HG03108 (cell line): ENCODE data around the gene ZNF394.
A peak's percentile ranks its signal among the peaks of the same experiment; 100 is the strongest.
"Not testable (repeated sequence)": the region's sequence is repeated elsewhere in the genome, so short reads cannot be mapped to it uniquely, and the experiment has no call there.

Experiments
- ATAC-seq: cut with Tn5 transposase; IDR thresholded peaks from one replicate; pipeline ENCODE4 v1.9.1; 2021; ENCODE audit warnings: moderate library complexity; ENCODE audit not compliant: unreplicated experiment

The ZNF394 gene

DNA sequence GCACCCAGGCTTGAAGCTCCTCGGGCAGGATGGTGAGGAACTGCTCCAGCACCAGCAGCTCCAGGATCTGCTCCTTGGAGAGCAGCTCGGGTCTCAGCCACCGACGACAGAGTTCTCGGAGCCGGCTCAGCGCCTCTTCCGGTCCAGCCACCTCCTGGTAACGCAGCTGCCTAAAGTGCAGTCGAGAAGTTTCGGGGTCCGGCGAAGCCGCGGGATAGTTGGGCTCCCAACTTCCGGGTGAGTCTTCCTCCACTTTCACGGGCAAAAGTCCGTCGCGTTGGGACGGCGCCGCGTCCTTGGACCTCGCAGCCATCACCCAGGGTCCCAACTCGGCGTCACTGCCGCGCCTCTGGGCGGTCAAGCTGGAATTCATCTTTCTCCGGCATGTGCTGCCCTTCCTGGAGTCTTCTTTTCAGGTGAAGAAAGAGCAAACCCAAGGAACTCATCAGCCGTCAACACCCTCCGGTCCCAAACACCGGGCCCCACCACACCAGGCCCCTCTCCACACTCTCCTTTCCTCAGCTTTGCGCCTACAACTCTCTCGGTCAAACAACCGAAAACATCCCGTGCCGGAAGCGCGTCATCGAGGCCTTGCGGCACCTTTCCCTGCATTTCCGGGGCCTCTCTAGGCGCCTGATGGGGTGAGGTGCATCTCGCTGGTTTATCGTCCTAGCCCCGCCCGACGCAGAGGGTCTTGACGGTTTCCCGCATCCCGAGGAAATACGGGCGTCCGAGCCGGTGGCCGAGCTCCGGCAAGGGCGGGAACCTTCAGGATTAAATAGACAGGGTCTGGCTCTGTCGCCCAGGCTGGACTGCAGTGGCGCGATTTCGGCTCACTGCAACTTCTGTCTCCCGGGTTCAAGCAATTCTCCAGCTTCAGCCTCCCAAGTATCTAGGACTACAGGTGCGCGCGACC lies at the start of gene ZNF394:
Gene ZNF394 (minus strand): TSS at position 561 of the 916 bp plus-strand sequence. CDS start 188 bp downstream, at position 373.
- peak; percentile 39 for ATAC-seq

DNA sequence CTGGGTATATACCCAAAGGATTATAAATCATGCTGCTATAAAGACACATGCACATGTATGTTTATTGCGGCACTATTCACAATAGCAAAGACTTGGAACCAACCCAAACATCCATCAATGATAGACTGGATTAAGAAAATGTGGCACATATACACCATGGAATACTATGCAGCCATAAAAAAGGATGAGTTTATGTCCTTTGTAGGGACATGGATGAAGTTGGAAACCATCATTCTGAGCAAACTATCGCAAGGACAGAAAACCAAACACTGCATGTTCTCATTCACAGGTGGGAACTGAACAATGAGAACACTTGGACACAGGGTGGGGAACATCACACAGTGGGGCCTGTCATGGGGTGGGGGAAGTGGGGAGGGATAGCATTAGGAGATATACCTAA lies 49.5 kb upstream of the ZNF394 start:
- ATAC-seq = not testable (repeated sequence)

DNA sequence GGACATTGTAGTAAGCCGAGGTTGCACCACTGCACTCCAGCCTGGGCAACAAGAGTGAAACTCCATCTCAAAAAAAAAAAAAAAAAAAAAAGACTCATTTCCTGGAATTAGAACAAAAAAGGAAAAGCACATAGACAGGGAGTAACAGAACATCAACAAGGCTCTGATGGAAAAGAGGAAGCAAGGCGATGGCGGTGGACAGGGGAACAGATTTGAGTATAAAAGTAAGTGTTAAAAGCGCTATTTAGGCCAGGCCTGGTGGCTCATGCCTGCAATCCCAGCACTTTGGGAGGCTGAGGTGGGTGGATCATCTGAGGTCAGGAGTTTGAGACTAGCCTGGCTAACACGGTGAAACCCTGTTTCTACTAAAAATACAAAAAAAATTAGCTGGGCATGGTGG lies 45.2 kb upstream of the ZNF394 start:
- ATAC-seq = not testable (repeated sequence)

DNA sequence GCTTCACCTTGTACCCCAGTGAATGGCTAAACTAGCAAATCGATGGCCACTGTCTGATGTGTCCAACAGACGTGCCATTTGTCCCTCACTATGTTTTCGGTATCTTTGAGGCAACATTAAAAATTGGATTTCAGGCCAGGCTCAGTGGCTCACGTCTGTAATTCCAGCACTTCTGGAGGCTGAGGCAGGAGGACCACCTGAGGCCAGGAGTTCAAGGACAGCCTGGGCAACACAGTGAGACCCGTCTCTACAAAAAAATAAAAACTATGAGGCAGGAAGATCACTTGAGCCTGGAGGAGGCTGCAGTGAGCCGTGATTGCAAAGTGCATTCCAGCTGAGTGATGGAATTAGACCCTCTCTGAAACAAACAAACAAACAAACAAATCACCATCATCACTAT lies 43.8 kb upstream of the ZNF394 start:
- no peak for ATAC-seq

DNA sequence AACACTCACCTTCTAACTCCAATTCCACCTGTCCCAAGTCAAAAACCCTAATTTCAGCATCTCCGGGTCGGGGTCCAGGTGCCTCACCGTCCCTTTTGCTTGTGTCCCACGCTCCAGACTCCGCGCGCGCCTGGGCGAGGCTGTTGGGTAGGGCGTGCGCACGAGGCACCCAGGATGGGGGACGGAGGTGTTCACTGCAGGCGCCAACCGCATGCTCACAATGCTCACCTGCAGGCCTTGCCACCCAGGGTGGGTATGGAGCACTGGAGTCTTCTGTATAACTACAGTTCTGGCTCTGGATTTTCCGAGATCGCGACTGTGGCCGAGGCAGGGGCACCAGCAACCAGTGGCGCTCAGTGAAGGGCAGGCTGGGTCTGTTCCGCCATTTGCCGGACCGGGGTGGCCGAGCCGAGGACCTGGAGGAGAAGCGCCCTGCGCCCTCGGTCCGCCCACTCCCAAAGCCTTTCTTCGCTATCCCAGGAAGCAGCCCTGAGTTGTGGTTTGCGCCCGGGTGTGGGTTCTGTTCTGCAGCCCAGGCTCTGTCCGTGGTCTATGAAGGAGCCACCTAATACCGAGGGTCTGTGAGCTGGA lies 43.1 kb upstream of the ZNF394 start:
- no peak for ATAC-seq

DNA sequence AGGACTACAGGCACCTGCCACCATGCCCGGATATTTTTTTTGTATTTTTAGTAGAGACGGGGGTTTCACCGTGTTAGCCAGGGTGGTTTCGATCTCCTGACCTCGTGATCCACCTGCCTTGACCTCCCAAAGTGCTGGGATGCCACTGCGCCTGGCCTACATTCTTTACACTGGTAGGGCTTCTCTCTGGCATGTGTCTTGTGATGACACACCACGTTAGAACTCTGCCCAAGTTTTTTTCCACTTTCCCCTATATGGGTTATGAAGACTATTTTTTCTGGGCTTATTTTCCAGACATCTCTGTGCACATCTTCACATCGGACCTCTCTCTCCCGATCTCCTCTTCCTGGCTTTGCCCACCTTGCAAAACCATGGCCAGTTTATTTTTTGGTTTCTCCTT lies 41.1 kb upstream of the ZNF394 start:
- ATAC-seq = no peak

DNA sequence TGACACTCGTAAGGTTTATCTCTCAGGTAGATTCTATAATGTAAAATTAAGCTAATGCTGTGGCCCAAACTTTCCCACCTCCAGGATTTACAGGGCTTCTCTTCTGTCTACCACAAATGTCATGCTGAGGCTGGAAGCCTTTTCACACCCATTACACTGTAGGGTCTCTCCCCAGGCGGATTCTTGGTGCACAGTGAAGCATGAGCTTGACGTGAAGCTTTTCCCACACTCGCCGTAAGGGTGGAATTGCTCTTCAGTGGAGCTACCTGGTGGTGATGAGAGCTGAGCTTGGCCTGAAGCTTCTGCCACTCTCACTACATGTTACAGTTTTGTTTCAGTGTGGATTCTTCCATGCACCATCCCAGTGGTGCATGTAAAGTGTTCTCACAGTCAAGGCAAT lies 40.5 kb upstream of the ZNF394 start:
- no peak for ATAC-seq

DNA sequence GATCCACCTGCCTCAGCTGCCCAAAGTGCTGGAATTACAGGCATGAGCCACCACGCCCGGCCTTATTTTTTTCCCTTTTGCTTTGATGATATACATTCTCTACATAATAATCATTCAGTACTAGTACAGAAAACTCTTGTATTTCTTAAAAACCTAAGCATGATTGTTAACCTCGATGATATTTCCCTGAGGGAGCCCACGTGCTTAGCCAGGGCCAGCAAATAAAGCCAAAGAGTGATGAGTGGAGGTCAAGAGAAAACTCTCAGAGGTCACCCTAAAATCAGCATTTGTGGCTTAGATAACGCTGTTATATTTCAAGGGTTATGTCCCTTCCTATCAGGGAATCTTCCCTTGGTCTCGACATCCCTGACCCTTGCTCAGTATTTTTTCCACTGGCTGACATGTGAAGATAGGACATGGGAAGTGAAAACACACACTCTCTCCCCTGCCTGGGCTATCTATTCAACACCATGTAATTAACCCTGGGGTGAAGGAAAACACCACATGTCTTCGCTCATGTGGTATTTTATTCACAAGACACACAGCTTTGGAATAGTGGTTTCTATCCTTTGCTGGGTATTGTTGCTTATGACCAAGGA lies 39.2 kb upstream of the ZNF394 start:
- no peak for ATAC-seq

DNA sequence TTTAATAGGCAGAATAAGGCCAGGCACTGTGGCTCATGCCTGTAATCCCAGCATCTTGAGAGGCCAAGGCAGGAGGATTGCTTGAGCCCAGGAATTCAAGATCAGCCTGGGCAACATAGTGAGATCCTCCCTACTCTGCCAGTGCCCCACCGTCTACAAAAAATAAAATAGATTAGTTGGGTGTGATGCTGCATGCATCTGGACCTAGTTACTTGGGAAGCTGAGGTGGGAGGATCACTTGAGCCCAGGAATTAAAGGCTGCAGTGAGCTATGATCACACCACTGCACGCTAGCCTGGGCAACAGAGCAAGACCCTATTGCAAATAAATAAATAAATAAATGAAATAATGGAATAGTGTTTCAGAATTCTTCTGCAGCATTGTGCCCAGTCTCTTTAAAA lies 35.6 kb upstream of the ZNF394 start:
- no peak for ATAC-seq

DNA sequence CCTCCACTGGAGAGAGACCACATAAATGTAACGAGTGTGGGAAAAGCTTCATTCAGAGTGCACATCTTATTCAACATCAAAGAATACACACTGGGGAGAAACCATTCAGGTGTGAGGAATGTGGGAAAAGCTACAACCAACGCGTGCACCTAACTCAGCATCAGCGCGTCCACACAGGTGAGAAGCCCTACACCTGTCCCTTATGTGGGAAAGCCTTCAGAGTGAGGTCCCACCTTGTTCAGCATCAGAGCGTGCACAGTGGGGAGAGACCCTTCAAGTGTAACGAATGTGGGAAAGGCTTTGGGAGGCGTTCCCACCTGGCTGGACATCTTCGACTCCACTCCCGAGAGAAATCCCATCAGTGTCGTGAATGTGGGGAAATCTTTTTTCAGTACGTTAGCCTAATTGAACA lies 31.3 kb upstream of the ZNF394 start:
- ATAC-seq = no peak

DNA sequence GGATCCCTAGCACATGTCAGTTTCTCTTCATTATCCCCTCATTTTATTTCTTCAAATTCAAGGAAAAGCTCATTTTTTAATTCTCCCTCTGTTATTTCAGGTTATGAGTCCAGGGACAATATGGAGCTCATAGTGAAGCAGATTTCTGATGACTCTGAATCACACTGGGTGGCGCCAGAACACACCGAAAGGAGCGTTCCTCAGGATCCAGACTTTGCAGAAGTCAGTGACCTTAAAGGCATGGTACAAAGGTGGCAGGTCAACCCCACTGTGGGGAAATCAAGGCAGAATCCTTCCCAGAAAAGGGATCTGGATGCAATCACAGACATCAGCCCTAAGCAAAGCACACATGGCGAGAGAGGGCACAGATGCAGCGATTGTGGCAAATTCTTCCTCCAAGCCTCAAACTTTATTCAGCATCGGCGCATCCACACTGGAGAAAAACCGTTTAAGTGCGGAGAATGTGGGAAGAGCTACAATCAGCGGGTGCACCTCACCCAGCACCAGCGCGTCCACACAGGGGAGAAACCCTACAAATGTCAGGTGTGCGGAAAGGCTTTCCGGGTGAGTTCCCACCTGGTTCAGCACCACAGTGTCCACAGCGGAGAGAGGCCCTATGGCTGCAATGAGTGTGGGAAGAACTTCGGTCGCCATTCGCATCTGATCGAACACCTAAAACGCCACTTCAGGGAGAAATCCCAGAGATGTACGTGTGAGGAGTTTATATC lies 25.8 kb upstream of the ZNF394 start:
- no peak for ATAC-seq

DNA sequence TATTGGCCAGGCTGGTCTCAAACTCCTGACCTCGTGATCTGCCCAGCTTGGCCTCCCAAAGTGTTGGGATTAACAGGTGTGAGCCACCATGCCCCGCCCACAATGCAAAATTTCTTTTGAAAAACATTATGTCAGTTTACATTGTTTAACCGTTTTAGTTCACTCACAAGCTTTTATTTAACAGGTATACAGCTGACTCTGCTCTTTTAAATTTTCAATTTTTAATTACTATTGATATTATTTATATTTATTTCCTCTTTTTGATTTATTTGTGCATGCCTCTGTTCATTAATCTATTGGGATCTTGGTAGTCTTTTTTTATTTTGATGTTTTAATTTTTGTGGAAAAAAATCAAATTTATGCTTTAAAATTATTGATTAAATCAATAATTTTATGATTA lies 21.3 kb upstream of the ZNF394 start:
- no peak for ATAC-seq

DNA sequence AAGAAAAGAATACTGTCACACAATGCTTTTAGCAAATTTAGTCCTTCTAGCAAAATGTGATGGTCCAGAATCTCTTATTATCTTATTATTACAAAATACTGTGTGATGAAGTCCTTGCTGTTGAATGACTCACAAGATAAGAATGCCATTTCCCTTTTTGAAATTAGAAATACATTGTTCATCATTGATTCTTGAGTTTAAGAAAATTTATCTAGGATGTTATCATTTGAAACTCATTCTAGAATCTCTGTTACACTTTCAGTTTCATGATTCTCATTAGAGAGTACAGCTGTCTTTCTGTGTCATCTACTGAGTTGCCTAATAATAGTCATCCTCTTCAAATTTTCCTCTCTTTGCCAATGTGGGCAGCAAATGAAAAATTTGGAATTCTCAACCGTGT lies 14.0 kb upstream of the ZNF394 start:
- no peak for ATAC-seq

DNA sequence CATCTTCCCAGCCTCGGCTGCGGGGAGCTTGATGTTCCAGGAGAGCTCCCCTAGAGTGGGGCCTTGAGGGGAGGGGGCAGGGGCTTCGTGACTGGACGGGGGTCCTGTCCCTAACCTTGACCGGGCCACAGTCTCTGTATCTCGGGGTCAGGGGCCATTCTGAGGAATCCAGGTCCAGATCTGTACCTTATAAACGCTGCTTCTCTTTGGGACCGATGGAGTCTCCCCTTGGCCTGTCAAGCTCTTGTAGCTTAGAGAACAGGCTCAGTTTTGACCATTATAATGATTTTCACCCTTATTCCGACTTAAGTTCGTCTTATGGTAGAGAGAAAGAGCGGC lies 5.2 kb upstream of the ZNF394 start:
- no peak for ATAC-seq

DNA sequence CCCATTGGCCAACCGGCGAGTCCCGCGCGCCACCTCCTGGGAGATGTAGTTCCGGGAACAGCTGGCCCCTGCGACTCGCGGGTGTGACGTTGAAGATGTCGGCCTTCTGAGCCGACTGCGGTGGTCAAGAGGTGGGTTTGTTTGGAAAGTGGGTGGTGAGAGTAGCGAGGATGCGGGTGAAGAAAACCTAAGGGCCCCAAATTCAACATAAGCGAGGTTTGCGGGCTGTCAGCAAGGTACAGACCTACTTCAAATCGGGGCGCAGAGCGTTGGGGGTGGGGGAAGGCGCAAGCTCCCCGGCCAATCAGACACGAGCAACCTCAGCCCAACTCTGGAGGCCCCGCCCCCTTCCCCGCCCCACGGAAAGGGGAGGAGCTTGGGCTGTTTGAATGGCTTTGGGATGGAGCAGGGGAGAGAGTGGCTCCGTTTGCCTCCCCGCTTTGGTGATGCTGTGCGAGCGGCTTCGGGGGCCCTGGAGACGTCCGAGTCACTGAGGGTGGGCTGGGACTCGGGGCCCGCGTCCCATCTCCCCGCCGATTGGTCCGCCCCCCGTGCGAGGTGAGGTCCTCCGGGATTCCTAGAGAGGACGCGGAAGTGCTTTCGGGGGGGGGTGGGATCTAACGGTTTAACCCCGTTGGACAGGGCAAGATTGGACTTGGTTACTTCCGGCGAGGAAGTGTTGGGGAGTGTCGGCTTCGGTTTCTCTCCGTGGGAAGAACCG lies 4.7 kb upstream of the ZNF394 start, which contains the start of gene ZKSCAN5:
Gene ZKSCAN5 (plus strand): TSS at position 60 of the 721 bp plus-strand sequence. CDS start 1,383 bp downstream, outside the sequence.
- peak; percentile 78 for ATAC-seq

DNA sequence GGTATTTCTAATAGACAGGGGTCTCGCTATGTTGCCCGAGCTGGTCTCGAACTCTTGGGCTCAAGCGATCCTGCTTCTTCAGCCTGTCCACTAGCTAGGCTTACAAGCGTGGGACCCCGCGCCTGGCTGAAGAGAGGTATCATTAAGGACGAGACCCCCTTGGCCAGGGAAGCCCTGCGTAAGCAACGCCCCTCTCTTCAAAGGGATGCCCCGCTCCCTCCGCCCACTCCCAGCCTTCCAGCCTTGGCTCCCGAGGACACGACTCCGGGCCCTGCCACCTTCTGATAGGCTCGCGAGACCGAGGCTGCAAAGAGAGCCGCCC lies 4.2 kb upstream of the ZNF394 start:
- no peak for ATAC-seq

DNA sequence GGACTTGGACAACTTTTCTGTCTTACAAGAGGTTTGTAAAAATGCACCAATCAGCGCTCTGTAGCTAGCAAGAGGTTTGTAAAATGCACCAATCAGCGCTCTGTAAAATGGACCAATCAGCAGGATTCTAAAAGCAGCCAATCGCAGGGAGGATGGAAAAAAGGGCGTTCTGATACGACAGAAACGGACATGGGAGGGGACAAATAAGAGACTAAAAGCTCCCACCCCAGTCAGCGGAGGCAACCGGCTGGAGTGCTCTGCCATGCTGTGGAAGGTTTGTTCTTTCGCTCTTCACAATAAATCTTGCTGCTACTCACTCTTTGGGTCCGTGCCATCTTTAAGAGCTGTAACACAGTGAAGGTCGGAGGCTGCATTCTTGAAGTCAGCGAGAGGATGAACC lies 1.2 kb upstream of the ZNF394 start:
- ATAC-seq = not testable (repeated sequence)

DNA sequence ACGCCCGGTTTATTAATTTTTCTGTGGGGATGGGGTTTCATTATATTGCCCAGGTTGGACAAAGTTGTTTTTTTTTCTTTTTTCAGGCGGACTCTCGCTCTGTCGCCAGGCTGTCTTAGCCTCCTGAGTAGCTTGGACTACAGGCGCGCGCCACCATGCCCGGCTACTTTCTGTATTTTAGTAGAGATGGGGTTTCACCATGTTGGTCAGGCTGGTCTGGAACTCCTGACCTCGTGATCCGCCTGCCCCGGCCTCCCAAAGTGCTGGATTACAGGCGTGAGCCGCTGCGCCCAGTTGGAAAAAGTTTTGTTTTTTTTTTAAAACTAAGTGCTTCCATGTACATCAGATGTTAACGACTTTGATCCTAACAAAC lies 542 bp upstream of the ZNF394 start:
- no peak for ATAC-seq

DNA sequence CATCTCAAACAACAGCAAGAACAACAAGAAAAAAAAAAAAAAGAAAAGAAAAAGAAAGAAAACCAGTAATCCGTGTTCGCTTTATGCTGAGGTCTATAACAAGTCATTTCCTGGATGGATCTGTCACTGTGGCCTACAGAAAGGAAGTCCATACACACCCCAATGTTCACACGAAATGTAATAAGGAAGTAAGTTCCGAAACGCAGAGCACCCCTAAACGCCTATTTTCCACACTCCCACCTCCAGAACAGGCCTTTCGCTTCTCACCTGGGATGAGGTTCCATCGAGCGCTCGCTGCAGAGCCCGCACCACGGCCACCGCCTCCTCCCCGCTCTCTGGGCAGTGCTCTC lies 735 bp downstream of the ZNF394 start:
- peak; percentile 11 for ATAC-seq

DNA sequence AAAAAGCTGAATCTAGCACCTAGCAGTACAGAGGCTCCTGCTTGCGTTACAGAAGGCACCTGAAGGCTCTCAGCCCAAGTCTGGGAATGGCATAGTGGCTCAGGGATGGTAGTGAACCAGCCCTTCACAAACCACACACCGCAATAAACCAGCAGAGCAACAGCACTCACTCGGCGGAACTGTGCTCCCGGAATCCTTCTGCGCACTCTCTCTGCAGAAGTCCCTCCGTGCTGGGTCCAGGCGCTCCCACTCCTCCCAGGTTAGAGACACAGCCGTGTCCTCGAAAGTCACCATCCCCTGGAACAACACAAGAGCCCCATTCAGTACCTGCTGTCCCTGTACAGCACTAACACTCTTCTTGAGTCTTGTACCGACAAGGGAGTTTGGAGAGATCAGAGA lies 1.5 kb downstream of the ZNF394 start:
- no peak for ATAC-seq
